B cell (primary cell): ENCODE results near the gene ZNF618. TPM values are rescaled to one million over a fixed set of nuclear protein-coding genes. Genes with fewer than 3 reads are reported as not detected.

Experiments
- ATAC-seq: fragments of 200-7000 bp; cut with Tn5 transposase; one replicate; pipeline ENCODE4 v1.10.0; 2021; ENCODE audit warnings: low read depth, mild to moderate bottlenecking, moderate number of reproducible peaks, moderate library complexity
- CTCF ChIA-PET: fragments of 350-600 bp; sonication (Branson Sonifier 250); formaldehyde crosslinking; loops from one replicate; lab custom pipeline; 2021; ENCODE audit warnings: antibody characterized with exemption, inconsistent platforms; lab: Charles Lee
- POLR2A ChIA-PET: fragments of 350-600 bp; sonication (Branson Sonifier 250); formaldehyde crosslinking; loops from one replicate; lab custom pipeline; 2021; ENCODE audit warnings: antibody characterized with exemption; lab: Charles Lee
- DNase-seq: peaks from one replicate; pipeline ENCODE4 v3.0.0; 2013
- H2AFZ ChIP-seq: 2 replicates; pipeline ENCODE4 v1.6.1; 2012; ENCODE audit warnings: mild to moderate bottlenecking, low read depth, low read length; ENCODE audit not compliant: insufficient read depth, poor library complexity, severe bottlenecking
- H3K27ac ChIP-seq, 2 donors: 1 replicate in 1 of 2; 2 replicates in 1 of 2; pipeline ENCODE4 v1.5.1; 2012 to 2013; ENCODE audit warnings: low read length in 2 of 2, mild to moderate bottlenecking in 2 of 2, moderate library complexity in 1 of 2
- H3K27me3 ChIP-seq, 4 experiments: fragments of 200-600 bp in 1 of 4; sonication (generic) in 1 of 4; replicated peaks in 1 of 4; 1 replicate in 2 of 4; 2 replicates in 2 of 4; pipeline versions ENCODE4 v1.6.1 to v1.7.0; 2013 to 2016; ENCODE audit warnings: low read length in 3 of 4, mild to moderate bottlenecking in 2 of 4, mixed read lengths in 1 of 4, moderate library complexity in 1 of 4; ENCODE audit not compliant: insufficient read depth in 4 of 4, control insufficient read depth in 3 of 4; ENCODE audit errors: control extremely low read depth in 1 of 4
- H3K36me3 ChIP-seq, 2 experiments: replicated peaks in 1 of 2; 1 replicate in 1 of 2; 2 replicates in 1 of 2; pipeline versions ENCODE4 v1.6.1 to v1.7.1; 2013; ENCODE audit warnings: low read length in 1 of 2; ENCODE audit not compliant: insufficient read depth in 2 of 2, control insufficient read depth in 1 of 2; ENCODE audit errors: control extremely low read depth in 1 of 2, extremely low read depth in 1 of 2
- H3K4me1 ChIP-seq, 2 donors: fragments of 200-600 bp in 1 of 2; sonication (generic) in 1 of 2; 1 replicate in 1 of 2; 2 replicates in 1 of 2; pipeline versions ENCODE4 v1.5.1 to v1.6.1; 2013 to 2017; ENCODE audit warnings: low read length in 2 of 2; ENCODE audit not compliant: control insufficient read depth in 2 of 2, insufficient read depth in 2 of 2
- H3K4me2 ChIP-seq: replicated peaks from 2 replicates; pipeline ENCODE3; 2012; ENCODE audit warnings: mild to moderate bottlenecking, low read depth, low read length; ENCODE audit not compliant: poor library complexity, severe bottlenecking
- H3K4me3 ChIP-seq, 5 experiments: fragments of 200-600 bp in 1 of 5; sonication (generic) in 1 of 5; 1 replicate in 3 of 5; 2 replicates in 2 of 5; pipeline versions ENCODE4 v1.5.1 to v1.7.0; 2011 to 2016; ENCODE audit warnings: low read length in 4 of 5, mild to moderate bottlenecking in 4 of 5, low read depth in 2 of 5, control low read depth in 1 of 5, moderate library complexity in 1 of 5; ENCODE audit not compliant: insufficient read depth in 1 of 5; ENCODE audit errors: control extremely low read depth in 1 of 5, extremely low read depth in 1 of 5
- H3K79me2 ChIP-seq: fragments of 200-600 bp; sonication (generic); one replicate; pipeline ENCODE4 v1.6.0; 2016; ENCODE audit warnings: low read length; ENCODE audit not compliant: control insufficient read depth, insufficient read depth
- H3K9ac ChIP-seq: fragments of 200-600 bp; sonication (generic); 2 replicates; pipeline ENCODE4 v1.6.1; 2017; ENCODE audit warnings: mild to moderate bottlenecking, low read length, moderate library complexity
- H3K9me3 ChIP-seq, 3 donors: one replicate each; pipeline versions ENCODE4 v1.6.1 to v1.7.1; 2013; ENCODE audit warnings: low read length in 2 of 3; ENCODE audit not compliant: control insufficient read depth in 2 of 3, insufficient read depth in 1 of 3; ENCODE audit errors: control extremely low read depth in 1 of 3
- H4K20me1 ChIP-seq: 2 replicates; pipeline ENCODE4 v1.6.0; 2012; ENCODE audit warnings: mild to moderate bottlenecking, low read length; ENCODE audit not compliant: insufficient read depth, control insufficient read depth, poor library complexity, severe bottlenecking
- H3K27ac Mint-ChIP-seq: one replicate; pipeline ENCODE4 v1.8.0; 2021; ENCODE audit warnings: mixed read lengths
- H3K27me3 Mint-ChIP-seq: one replicate; pipeline ENCODE4 v1.8.0; 2021; ENCODE audit warnings: mixed read lengths
- H3K4me1 Mint-ChIP-seq: one replicate; pipeline ENCODE4 v1.8.0; 2021; ENCODE audit warnings: mixed read lengths
- H3K4me3 Mint-ChIP-seq: one replicate; pipeline ENCODE4 v1.8.0; 2021; ENCODE audit warnings: mixed read lengths
- H3K9me3 Mint-ChIP-seq: one replicate; pipeline ENCODE4 v1.8.0; 2022; ENCODE audit warnings: mixed read lengths; ENCODE audit not compliant: insufficient read depth
- CTCF ChIP-seq: fragments of 200-600 bp; IDR thresholded peaks from one replicate; pipeline ENCODE4 v1.8.0; 2022; ENCODE audit warnings: antibody characterized with exemption, mild to moderate bottlenecking
- EZH2 ChIP-seq: IDR thresholded peaks from 2 replicates; pipeline ENCODE4 v1.6.1; 2012; ENCODE audit warnings: borderline replicate concordance, low read depth, mild to moderate bottlenecking, moderate library complexity, low read length; ENCODE audit not compliant: insufficient read depth, poor library complexity, severe bottlenecking
- WGBS: methylation state at CpG from one replicate; pipeline ENCODE4 v1.1.5; 2013; ENCODE audit warnings: missing lambda C conversion rate; ENCODE audit not compliant: insufficient coverage; 5-methylcytosine and 5-hydroxymethylcytosine counted together
- intact Hi-C: fragments of 100-400 bp; cut with micrococcal nuclease; formaldehyde crosslinking; loops from one replicate; pipeline ENCODE4 v1.10.0; 2022
- polyA plus RNA-seq: library from polyadenylated mRNA; depleted of rRNA; stranded (reverse); fragments of >200 nt; gene quantifications from 2 replicates; pipeline ENCODE4 v1.2.3, GENCODE V29; 2012
- total RNA-seq, 2 donors: library from RNA; stranded (reverse); fragments of 120-200 nt in 1 of 2; gene quantifications; 1 replicate in 1 of 2; 2 replicates in 1 of 2; pipeline versions ENCODE4 v1.2.3 to v1.2.4, GENCODE V29; 2013 to 2022

The ZNF618 gene
- total and polyA plus RNA-seq, 2 donors (not counting 1 experiment from before 2014, with no cell fraction given) = 1.4 to 2.5 TPM

GRCh38 chr9:113993838-113994540 lies 117.9 kb downstream of the ZNF618 start:
- no peaks in the 10 kb centered on the region for H3K27me3 Mint-ChIP-seq
- Histone ChIP-seq H3K4me2 (peak overlapping the region; percentile 59), H4K20me1 (no peaks in the 10 kb centered on the region), H3K4me3 (no peak overlapping the region), H3K9me3 (no peaks in the 10 kb centered on the region), H3K79me2 (no peaks in the 10 kb centered on the region), H2AFZ (no peak overlapping the region), H3K4me1 (peaks cover 25 to 27% of the 10 kb centered on the region in 2 donors), H3K9ac (no peak overlapping the region), H3K27ac (no peak overlapping the region), H3K36me3 (no peaks in the 10 kb centered on the region), H3K27me3 (no peaks in the 10 kb centered on the region)
- no peak overlapping the region for H3K27ac Mint-ChIP-seq
- POLR2A ChIA-PET = no interaction called here
- H3K9me3 Mint-ChIP-seq = no peaks in the 10 kb centered on the region
- peaks cover 23% of the 10 kb centered on the region for H3K4me1 Mint-ChIP-seq
- TF ChIP-seq CTCF = no peak
- no peak for TF ChIP-seq EZH2
- ATAC-seq = no peak
- intact Hi-C loops = no loop called here
- CTCF ChIA-PET = no interaction called here
- no peak overlapping the region for H3K4me3 Mint-ChIP-seq
- DNase-seq = peak; percentile 11
- WGBS = 35% methylated on average over 14 of the region's 14 CpGs

GRCh38 chr9:113995401-113995800 lies 119.3 kb downstream of the ZNF618 start:
- H3K9ac ChIP-seq = no peak overlapping the region
- no peak overlapping the region for H3K4me2 ChIP-seq
- H3K4me3 ChIP-seq = no peak overlapping the region
- H3K4me3 Mint-ChIP-seq = no peak overlapping the region
- peaks cover 23% of the 10 kb centered on the region for H3K4me1 Mint-ChIP-seq
- WGBS = 100% methylated on average over 1 of the region's 4 CpGs
- H3K27ac Mint-ChIP-seq = no peak overlapping the region
- H3K79me2 ChIP-seq = no peaks in the 10 kb centered on the region
- H4K20me1 ChIP-seq = no peaks in the 10 kb centered on the region
- ATAC-seq (no peak), DNase-seq (no peak)
- H2AFZ ChIP-seq = no peak overlapping the region
- CTCF ChIA-PET = no interaction called here
- H3K4me1 ChIP-seq = peaks cover 25 to 27% of the 10 kb centered on the region in 2 donors
- H3K36me3 ChIP-seq = no peaks in the 10 kb centered on the region
- no peaks in the 10 kb centered on the region for H3K27me3 Mint-ChIP-seq
- no peak overlapping the region for H3K27ac ChIP-seq
- TF ChIP-seq CTCF = no peak
- TF ChIP-seq EZH2 = no peak
- intact Hi-C loops = no loop called here
- H3K9me3 Mint-ChIP-seq = no peaks in the 10 kb centered on the region
- POLR2A ChIA-PET = no interaction called here
- H3K9me3 ChIP-seq = no peaks in the 10 kb centered on the region
- H3K27me3 ChIP-seq = no peaks in the 10 kb centered on the region
